HG02571 (cell line): ENCODE measurements around the gene SSNA1.

Experiments used
- ATAC-seq: cut with Tn5 transposase; IDR thresholded peaks from one replicate; pipeline ENCODE4 v1.9.1; 2021; ENCODE audit warnings: mild to moderate bottlenecking, moderate library complexity; ENCODE audit not compliant: unreplicated experiment

Gene SSNA1

DNA sequence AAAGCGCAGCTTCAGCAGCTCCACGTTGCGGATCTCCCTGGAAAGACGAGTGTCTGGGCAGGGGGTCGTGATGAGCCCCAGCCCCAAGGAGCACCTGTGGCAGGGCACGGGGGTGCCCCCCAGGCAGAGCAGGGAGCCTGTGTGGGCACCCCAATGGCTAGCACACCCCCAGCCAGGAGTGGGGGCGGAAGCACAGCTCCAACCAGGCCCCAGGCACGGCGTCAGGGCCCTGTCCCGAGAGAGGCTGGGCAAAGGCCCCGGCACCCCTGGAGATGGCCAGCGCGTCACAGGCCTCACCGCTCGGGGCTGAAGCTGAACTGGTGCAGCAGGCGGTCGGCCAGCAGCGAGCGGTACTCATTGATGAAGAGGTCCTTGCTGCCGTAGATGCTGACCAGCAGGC is 8.0 kb upstream of the SSNA1 start:
- ATAC-seq: no peak

DNA sequence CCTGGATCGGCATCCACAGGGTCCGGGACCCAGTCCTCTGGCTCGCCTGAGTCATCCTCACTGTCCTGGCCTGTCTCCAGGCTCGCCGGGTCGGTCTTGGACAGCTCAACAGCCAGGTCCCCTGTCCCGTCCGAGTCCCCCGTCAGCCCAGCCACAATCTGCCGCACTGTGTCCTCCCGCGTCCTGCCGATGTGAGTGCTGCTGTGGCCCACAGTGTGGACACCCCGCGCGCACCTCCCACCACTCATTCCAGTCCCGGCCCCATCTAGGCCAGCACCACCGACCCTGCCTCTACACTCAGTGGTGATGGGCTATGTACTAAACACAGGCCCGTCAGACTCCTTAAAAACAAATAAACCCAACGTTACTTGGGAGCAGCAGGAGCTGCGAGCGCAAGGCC is 6.8 kb upstream of the SSNA1 start:
- no peak for ATAC-seq

DNA sequence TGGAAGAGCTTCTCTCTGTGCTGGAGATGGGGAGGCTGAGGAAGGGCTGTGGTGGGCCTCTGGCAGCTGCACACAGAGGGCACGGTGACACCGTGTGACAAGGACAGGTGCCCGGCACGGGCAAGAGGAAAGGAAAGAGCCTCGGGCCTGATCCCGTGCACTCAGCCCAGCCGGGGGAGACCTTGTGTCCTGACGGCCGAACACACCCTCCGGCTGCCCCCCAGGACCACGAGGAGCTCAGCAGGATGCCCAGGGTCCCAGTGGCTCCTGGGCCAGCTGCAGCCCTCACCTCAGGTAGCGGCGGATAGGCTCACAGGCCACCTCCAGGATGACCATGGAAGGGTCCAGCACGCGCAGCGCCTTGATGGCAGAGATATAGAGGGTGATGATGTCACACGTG is 5.6 kb upstream of the SSNA1 start:
- no peak for ATAC-seq

- ATAC-seq: no peak
Observed at GRCh38 chr9:137183980-137184595, 4.4 kb upstream of the SSNA1 start.

GRCh38 chr9:137184881-137185660 is 3.4 kb upstream of the SSNA1 start:
- ATAC-seq: no peak

DNA sequence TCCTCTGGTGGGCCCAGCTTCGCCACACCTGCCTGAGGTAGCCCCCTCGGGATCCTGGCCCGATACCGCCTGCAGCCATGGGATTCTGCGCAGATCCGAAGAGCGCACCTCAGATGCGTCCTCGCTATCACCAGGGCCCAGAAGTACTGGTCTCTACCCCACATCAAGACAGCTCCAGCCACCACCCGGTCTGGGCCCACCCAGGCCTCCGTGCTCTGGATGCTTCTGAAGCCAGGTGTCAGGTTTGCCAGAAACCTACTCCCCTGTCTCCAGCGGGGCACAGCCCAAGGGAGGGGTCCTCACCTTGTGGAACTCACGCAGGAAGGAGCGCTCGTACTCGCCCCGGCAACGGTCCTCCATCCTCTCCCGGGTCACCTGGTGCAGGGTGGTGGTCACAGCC is 2.6 kb upstream of the SSNA1 start:
- ATAC-seq: no peak

GRCh38 chr9:137186385-137186784 is 2.1 kb upstream of the SSNA1 start:
- ATAC-seq: no peak

DNA sequence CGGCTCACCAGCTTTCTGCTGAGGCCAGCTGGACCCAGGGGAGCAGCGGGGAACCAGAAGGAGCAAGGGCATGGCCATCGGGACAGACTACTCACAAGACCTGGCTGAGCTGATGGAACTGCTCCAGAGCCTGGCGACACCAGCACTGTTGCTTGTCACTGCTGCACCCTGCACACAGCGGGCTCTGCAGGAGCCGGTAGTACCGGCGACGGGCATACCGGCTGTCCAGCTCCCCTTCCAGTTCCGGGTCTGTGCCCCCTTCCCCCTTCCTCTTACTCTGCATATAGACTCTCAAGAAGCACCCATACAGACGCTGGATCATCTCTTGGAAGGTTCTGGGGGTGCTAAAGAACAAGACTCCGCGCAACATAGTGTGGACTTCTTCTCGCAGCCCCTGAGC is 1.1 kb upstream of the SSNA1 start:
- ATAC-seq: no peak

- ATAC-seq: no peak
Observed at GRCh38 chr9:137188086-137188489, 388 bp upstream of the SSNA1 start.

- peak; percentile 13 for ATAC-seq
Observed at GRCh38 chr9:137189297-137190295, 1.1 kb downstream of the SSNA1 start.

DNA sequence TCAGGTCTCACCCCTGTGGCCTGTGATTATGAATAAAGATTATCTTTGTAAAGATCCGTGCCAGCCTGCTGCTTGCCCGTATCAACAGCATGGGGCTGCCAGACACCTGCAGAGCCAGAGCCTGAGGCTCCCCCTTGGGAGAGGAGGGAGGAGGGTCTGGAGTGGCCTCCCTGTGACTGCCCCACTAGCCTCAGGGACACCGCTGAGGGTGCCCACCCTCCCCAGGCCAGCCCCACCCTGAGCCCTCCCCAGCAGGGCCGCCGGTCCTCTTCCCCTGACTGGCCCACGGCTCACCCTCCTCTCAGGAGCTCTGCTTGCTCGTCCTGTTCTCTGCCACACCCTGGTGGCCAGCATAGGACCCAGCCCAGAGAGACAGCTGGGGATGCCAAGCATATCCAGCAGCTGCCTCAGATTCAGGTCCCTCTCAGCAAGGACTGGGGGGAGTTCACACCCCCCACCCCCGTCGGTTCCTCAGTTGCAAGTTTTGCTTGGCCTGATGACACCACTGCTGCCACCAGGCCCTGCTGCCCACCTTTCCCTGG is 1.9 kb downstream of the SSNA1 start:
- ATAC-seq: no peak

DNA sequence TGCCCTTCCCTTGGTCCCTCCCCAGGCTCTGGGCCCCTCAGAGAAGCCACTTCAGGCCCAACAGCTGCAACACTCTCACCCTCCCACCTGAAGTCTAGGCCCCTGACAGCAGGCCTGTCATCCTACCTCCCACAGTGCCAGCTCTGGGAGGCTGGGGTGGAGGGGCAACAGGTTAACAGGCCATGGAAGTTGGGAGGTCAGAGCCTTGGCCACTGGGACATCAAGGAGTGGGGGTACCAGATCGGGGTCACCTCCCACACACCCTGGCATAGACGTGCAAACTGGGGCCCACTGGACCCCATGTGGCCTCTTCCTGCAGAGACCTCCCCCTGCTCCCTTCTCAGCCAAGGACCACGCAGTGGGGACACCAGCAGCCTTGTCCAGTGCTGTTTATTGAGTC is 2.8 kb downstream of the SSNA1 start:
- ATAC-seq: no peak

- ATAC-seq: no peak
Observed at GRCh38 chr9:137191691-137192447, 3.4 kb downstream of the SSNA1 start.

- no peak for ATAC-seq
Observed at GRCh38 chr9:137192448-137192780, 3.9 kb downstream of the SSNA1 start.

- no peak for ATAC-seq
Observed at GRCh38 chr9:137192859-137193258, 4.4 kb downstream of the SSNA1 start.

GRCh38 chr9:137193771-137194170 is 5.3 kb downstream of the SSNA1 start:
- ATAC-seq: no peak

- no peak for ATAC-seq
Observed at GRCh38 chr9:137194388-137194787, 5.9 kb downstream of the SSNA1 start.

DNA sequence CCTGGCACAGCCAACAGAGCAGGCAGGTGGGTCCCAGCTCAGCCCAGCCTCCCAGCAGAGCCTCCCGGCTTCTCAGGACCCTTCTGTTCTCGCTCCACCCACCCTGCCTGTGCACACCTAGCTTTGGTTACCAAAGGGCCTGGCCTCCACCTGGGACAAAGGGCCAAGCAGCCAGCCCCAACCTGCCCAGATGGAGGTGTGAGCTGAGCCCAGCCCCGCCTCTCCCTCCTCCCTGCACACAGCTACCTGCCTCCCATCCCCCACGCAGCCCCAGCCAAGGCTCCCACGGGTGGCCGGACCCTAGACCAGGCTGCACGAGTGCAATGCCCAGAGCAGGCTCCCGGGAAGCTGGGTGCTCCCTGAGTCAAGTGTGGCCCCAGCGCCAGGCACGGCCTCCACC is 6.4 kb downstream of the SSNA1 start:
- no peak for ATAC-seq

- no peak for ATAC-seq
Observed at GRCh38 chr9:137195525-137196220, 7.2 kb downstream of the SSNA1 start.
